GM12892 (cell line): ENCODE results near the gene UTP14C.
"Not testable (repeated sequence)": the region's sequence is repeated elsewhere in the genome, so short reads cannot be mapped to it uniquely, and the experiment has no call there.

Source experiments
- POLR2A ChIP-seq: IDR thresholded peaks from 2 replicates; pipeline ENCODE4 v1.6.1; 2011; ENCODE audit warnings: low read depth, low read length, control low read depth
- POLR2AphosphoS5 ChIP-seq: IDR thresholded peaks from 2 replicates; pipeline ENCODE4 v1.6.1; 2011; ENCODE audit warnings: low read depth, low read length, control low read depth
- TAF1 ChIP-seq: IDR thresholded peaks from 2 replicates; pipeline ENCODE4 v1.6.1; 2011; ENCODE audit warnings: low read depth, mild to moderate bottlenecking, control low read depth, low read length, borderline replicate concordance

- not testable (repeated sequence) for TF ChIP-seq POLR2A, TAF1, POLR2AphosphoS5
These were observed 41.2 kb upstream of the UTP14C start for GRCh38 chr13:51983292-51983691.
